Mucosa of descending colon (tissue), 3 donors: ENCODE measurements around the gene TTYH3. TPM values are rescaled to one million over a fixed set of nuclear protein-coding genes. Genes with fewer than 3 reads are reported as not detected.
A peak's percentile ranks its signal among the peaks of the same experiment; 100 is the strongest.
"Not testable (repeated sequence)": the region's sequence is repeated elsewhere in the genome, so short reads cannot be mapped to it uniquely, and the experiment has no call there.

Source experiments
- ATAC-seq: fragments of 200-7000 bp; cut with Tn5 transposase; one replicate; pipeline ENCODE4 v1.9.1; 2020; ENCODE audit warnings: mild to moderate bottlenecking, moderate library complexity
- DNase-seq, 3 donors: peaks; one replicate each; pipeline ENCODE4 v3.0.0-alpha.2; 2020
- H3K36me3 ChIP-seq: fragments of 200-600 bp; one replicate; pipeline ENCODE4 v1.8.0; 2021; ENCODE audit warnings: low read depth, mild to moderate bottlenecking
- H3K4me1 ChIP-seq: fragments of 200-600 bp; one replicate; pipeline ENCODE4 v1.8.0; 2021; ENCODE audit warnings: low read depth, mild to moderate bottlenecking
- H3K4me3 ChIP-seq: fragments of 200-600 bp; one replicate; pipeline ENCODE4 v1.8.0; 2021; ENCODE audit warnings: mild to moderate bottlenecking
- H3K9me3 ChIP-seq: fragments of 200-600 bp; one replicate; pipeline ENCODE4 v1.8.0; 2021; ENCODE audit warnings: mild to moderate bottlenecking
- CTCF ChIP-seq: fragments of 200-600 bp; IDR thresholded peaks from one replicate; pipeline ENCODE4 v1.8.0; 2022; ENCODE audit warnings: antibody characterized with exemption, mild to moderate bottlenecking
- intact Hi-C, 2 donors: fragments of 100-400 bp; cut with DNase I in 1 of 2; cut with micrococcal nuclease in 1 of 2; formaldehyde crosslinking; loops; one replicate each; pipeline versions ENCODE4 v1.11.0 to v1.11.1; 2022; cut with DNase I, micrococcal nuclease
- total RNA-seq, 3 donors: library from RNA; stranded (reverse); fragmentation: NEBNext Ultra II Directional in 2 of 3; extraction: Animal tissue kit (Norgen Biotek cat#: 25700) in 2 of 3; gene quantifications; one replicate each; pipeline versions ENCODE4 v1.2.1 to v1.2.4, GENCODE V29; 2021 to 2023
- donor health status: DM: no; HTN: no; CAD: no; lungs with moderate emphysema.
- donor health status: DM: no; HTN: no; CAD: no.
- donor health status: DM: no; HTN: yes; CAD: no.

The TTYH3 gene
- total RNA-seq, 3 donors from 2014 or later, result 23.4 to 63.7 (median 32.1) TPM

GRCh38 chr7:2675256-2675764, 43.5 kb downstream of the TTYH3 start:
- TF ChIP-seq CTCF, result no peak

GRCh38 chr7:2676576-2676975, 44.8 kb downstream of the TTYH3 start:
- H3K4me3 ChIP-seq, intact Hi-C loops, H3K9me3 ChIP-seq, DNase-seq, H3K4me1 ChIP-seq, ATAC-seq, H3K36me3 ChIP-seq: not testable (repeated sequence)

More at GRCh38 chr7:2675256-2675764, 43.5 kb downstream of the TTYH3 start:
- no peak for DNase-seq
- ATAC-seq, result no peak
- H3K36me3 ChIP-seq, result no peaks in the 10 kb centered on the region
- no peaks in the 10 kb centered on the region for H3K9me3 ChIP-seq
- intact Hi-C loops, result no loop called here
- H3K4me1 ChIP-seq, result no peaks in the 10 kb centered on the region
- no peak overlapping the region for H3K4me3 ChIP-seq

GRCh38 chr7:2678454-2678853, 46.7 kb downstream of the TTYH3 start:
- DNase-seq, result peak in 1 of 3 donors; percentile 54
- peak; percentile 57 for ATAC-seq

GRCh38 chr7:2679135-2680127, 47.6 kb downstream of the TTYH3 start:
- DNase-seq, H3K4me3 ChIP-seq, H3K36me3 ChIP-seq, H3K9me3 ChIP-seq, H3K4me1 ChIP-seq: not testable (repeated sequence)
- intact Hi-C loops, result loop anchor here (10.0 kb wide), 2 partner anchors 205 to 235 kb away; partner anchors contain the start of gene GRIFIN (in 1 of the 2)
- peak; percentile 52 for ATAC-seq

More at GRCh38 chr7:2678454-2678853, 46.7 kb downstream of the TTYH3 start:
- H3K4me1 ChIP-seq, H3K9me3 ChIP-seq, H3K4me3 ChIP-seq, H3K36me3 ChIP-seq, intact Hi-C loops: not testable (repeated sequence)

- no peak for ATAC-seq
- Histone ChIP-seq H3K4me1 (no peaks in the 10 kb centered on the region), H3K36me3 (no peaks in the 10 kb centered on the region), H3K4me3 (no peak overlapping the region), H3K9me3 (no peaks in the 10 kb centered on the region)
- TF ChIP-seq CTCF, result no peak
- intact Hi-C loops, result loop anchor here (10.0 kb wide), 2 partner anchors 205 to 235 kb away; partner anchors contain the start of gene GRIFIN (in 1 of the 2)
- peak in 1 of 3 donors; percentile 19 for DNase-seq
Measured at GRCh38 chr7:2680256-2680655, 48.5 kb downstream of the TTYH3 start.

GRCh38 chr7:2680792-2681490, 49.2 kb downstream of the TTYH3 start:
- ATAC-seq, result peak; percentile 83
- intact Hi-C loops, result loop anchor here (10.0 kb wide), 2 partner anchors 206 to 236 kb away; partner anchors contain the start of gene GRIFIN (in 1 of the 2)
- DNase-seq, result peak in 2 of 3 donors; percentile 85 to 90
- TF ChIP-seq CTCF, result peak; percentile 62
- Histone ChIP-seq H3K36me3 (no peaks in the 10 kb centered on the region), H3K4me1 (no peaks in the 10 kb centered on the region), H3K9me3 (no peaks in the 10 kb centered on the region), H3K4me3 (no peak overlapping the region)
